Glomerular endothelial cell (primary cell): Measurements from ENCODE around the gene WDFY2. TPM values are rescaled to one million over a fixed set of nuclear protein-coding genes. Genes with fewer than 3 reads are reported as not detected.
"Not testable (repeated sequence)": the region's sequence is repeated elsewhere in the genome, so short reads cannot be mapped to it uniquely, and the experiment has no call there.

Source experiments
- DNase-seq: peaks from one replicate; pipeline ENCODE4 v3.0.0-alpha.2; 2011; ENCODE audit warnings: low read depth, low spot score; ENCODE audit errors: extremely low read depth
- total RNA-seq: library from RNA; depleted of rRNA; stranded (reverse); fragments of >200 nt; gene quantifications from 2 replicates; pipeline ENCODE4 v1.2.3, GENCODE V29; 2015

Gene WDFY2
- total RNA-seq, 1 donor from 2014 or later, result 4.9 TPM

DNA sequence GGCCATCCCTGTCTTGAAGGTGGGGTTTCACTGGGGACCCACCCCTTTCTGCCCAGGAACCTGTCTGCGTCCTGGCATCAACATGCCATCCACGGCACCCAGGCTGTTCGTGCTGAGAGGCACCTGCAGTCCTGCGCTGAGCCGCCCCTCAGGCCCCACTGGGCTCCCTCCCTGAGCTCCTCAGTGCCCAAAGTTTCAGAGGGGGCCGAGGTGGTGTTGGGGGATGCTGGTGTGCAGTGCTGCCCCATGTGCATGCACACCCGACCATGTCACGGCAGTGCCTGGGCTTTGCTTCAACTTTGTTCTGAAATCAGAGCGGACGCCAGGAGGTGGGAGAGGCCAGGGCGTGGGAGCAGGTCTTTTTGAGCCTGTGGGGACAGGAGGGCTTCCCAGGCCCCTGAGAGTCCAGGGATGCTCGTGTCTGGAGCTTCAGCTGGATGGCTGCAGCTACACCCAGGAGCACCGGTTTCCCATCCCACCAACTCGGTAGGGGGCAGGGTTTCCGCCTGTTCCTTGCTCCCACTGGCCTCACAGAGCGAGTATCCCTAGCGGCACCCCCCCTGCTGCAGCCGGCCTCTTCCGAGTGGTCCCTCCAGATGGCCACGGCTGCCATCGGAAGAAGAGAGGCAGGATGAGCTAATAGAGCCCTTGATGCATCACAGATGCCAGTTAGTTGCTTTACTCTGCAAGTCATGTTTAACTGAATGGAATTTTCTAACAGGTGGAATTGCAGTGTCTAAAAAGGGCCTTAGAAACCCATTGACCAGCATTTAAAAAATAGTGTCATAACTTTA, 44.0 kb downstream of the WDFY2 start:
- no peak for DNase-seq

- no peak for DNase-seq
Measured at GRCh38 chr13:51629491-51630287, 45.4 kb downstream of the WDFY2 start.

DNA sequence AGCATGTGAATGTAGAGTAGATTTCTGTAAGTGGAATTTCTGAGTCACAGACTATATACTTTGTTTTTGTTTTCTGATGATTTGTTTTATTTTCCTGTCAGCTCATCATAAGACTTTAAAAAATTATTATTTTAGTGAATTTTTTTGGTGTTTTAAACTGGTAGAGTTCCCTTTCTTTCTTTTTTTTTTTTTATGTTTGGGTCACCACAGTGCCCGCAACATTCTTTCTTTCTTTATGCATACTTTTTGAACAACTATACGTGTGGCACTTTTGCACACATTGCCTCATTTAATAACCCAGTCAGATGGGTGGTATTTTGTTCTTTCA, 46.0 kb downstream of the WDFY2 start:
- DNase-seq, result no peak

- no peak for DNase-seq
Measured at GRCh38 chr13:51632591-51633362, 48.5 kb downstream of the WDFY2 start.

DNA sequence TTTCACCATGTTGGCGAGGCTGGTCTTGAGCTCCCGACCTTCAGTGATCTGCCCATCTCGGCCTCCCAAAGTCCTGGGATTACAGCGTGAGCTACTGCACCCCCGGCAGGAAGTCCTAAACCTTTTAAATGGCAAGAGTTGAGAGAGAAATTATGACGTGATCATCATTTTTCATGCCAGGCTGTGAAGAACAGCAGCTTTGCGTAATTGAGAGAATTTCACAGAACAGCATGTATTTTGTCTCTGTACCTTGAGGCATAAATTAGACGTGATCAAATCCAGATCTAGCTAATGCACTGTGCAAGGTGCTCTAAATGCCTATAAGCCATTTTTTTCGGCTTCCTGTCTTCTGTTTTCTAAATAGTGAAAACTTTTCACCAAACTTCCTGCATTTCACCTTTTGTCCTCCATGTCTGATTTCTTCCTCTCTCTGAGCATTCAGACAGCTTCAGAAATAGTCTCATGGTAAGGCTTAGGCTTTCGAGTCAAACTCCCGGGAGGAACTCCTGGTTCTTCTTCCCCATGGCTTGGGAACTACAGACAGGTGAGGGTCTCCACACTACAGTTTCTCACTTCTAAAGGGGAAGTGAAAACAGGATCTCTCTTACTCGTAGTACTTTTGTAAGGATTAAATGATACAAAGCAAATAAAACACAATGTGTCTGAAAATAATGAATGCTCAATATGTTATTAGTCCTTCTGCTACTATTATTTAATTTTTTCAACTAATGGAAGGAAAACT, 51.0 kb downstream of the WDFY2 start:
- no peak for DNase-seq

DNA sequence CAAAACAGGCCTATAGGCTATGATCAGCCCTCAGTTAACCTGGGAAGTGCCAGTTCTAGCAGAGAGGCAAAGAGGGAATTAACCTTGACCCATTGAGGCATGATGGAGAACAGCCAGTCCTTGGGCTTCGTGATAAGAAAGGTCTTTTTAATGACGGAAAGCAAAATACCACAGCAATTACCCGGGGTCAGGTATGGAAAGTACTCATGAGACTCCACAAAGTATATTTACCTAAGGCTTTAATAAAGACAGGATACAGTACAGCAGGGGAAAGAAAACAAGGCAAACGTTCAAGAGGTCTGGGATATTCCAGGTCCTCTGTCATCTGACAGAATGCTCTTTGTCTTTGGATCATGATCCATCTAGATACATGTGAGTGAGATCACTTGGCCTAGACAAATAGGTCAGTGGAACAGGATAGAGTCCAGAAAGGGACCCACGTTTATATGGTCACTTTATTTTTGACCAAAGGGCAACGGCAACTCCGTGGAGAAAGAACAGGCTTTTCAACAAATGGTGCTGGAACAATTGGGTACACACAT, 52.2 kb downstream of the WDFY2 start:
- DNase-seq, result no peak

DNA sequence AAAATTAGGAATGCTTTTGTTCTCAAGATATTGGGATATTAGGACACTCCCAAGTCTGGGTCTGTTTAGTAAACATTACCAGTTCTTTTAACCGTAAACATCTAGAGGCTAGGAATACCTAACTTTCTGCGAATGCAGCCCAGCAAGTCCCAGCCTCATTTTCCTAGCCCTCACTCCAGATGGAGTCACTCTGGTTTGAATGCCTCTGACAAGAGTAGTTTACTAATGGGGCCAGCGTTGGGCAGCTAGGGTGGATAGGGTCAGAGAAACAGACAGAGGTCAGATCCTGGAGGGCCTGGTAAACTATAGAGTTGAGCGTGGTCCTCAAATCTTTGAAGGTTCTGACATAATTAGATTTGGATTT, 53.6 kb downstream of the WDFY2 start:
- no peak for DNase-seq

DNA sequence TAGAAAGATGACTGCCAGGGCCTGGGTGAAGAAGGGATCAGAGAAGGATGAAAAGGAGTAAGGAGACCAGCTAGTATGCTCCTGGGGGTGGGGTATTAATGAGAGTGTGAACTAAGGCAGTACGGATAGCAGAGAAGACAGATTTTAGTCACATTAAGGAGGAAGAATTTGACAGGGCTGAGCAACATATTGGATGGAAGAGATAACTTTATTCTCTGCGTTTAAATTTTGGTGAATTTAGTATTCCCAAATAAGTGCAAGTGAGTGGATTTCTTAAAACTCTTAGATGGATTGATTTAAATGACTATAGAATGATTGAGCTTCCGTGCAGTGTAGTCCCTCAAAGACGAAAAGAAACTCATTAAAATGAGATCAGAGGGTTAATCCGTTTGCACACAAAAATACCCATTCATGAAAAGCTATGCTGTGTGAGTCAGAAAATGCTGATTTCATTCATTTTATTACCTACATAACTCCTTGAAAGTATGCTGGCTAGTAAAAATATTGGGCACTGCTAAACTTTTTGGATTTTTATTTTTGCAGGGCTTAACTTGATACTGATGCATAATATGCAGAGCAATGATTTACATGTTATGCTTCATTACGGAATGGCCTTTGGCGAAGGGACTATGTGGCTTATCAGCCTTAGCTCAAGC, 54.1 kb downstream of the WDFY2 start:
- no peak for DNase-seq

- DNase-seq, result no peak
Measured at GRCh38 chr13:51639171-51639570, 54.9 kb downstream of the WDFY2 start.

- DNase-seq, result not testable (repeated sequence)
Measured at GRCh38 chr13:51640696-51641095, 56.4 kb downstream of the WDFY2 start.

GRCh38 chr13:51643105-51643881, 59.0 kb downstream of the WDFY2 start:
- no peak for DNase-seq

DNA sequence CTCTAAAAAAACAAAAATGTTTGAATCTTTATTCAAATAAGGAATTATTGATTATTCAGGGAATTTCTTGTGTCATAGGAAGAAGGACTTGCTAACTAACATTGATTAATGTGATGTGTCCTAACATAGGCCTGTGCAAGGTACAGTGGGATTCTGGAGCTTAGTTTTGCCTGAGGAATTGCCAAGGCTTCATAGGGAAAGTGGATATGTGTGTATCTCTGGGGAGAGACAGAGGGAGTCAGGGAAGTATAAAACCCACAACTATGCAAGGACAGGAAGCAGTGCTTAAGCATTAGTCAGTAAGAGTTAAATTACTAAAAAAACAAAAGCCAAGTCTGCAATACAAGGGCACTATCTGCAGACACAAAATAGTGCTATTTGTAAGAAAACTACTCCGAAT, 59.6 kb downstream of the WDFY2 start:
- DNase-seq, result no peak

- DNase-seq, result no peak
Measured at GRCh38 chr13:51644654-51645053, 60.4 kb downstream of the WDFY2 start.

DNA sequence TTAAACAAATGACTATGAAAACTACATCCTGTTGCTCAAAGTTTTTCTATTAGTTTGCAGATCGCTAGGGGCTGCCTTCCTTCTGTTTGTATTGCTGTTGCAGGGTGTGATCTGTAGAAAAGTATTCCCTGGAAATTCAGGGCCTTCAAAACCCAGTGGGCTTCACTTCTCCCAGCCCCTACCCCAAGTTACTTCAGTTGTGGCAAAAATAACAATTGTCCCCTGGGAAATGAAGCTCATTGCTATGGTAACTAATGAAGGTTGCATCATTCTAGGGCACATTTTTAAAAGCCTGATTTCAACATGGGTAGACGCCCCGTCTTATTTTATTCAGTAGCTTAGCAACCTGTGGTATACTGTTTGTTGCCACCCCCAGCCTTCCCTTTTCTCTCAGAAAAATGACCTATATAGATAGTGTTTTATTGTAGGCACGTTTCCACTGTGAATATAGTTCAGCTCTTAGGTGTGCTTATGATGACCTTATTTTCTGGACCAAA, 60.9 kb downstream of the WDFY2 start:
- no peak for DNase-seq

- no peak for DNase-seq
Measured at GRCh38 chr13:51645761-51646670, 61.8 kb downstream of the WDFY2 start.

DNA sequence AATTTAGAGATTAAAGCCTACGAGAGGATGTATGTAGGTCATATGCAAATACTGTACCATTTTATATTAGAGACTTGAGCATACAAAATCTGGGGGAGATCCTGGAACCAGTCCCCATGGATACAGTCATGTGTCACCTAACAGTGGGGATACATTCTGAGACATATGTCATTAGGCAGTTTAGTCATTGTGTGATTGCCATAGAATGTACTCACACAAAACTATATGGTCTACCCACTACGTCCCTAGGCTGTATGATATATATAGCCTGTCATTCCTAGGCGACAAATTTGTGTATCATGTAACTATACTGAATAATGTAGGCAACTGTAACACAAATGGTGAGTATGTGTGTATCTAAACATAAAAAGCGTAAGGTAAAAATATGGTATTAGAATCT, 62.8 kb downstream of the WDFY2 start:
- no peak for DNase-seq

DNA sequence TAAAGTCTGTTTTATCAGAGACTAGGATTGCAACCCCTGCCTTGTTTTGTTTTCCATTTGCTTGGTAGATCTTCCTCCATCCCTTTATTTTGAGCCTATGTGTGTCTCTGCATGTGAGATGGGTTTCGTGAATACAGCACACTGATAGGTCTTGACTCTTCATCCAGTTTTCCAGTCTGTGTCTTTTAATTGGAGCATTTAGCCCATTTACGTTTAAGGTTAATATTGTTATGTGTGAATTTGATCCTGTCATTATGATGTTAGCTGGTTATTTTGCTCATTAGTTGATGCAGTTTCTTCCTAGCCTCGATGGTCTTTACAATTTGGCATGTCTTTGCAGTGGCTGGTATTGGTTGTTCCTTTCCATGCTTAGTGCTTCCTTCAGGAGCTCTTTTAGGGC, 67.9 kb downstream of the WDFY2 start:
- not testable (repeated sequence) for DNase-seq
